Measurements from ENCODE around the gene SLC16A8. TPM values are rescaled to one million over a fixed set of nuclear protein-coding genes. Genes with fewer than 3 reads are reported as not detected.

Gene SLC16A8
- total and polyA plus RNA-seq, 7 donors, result 0.23 to 1.0 (median 0.29) TPM; not detected in 3

DNA sequence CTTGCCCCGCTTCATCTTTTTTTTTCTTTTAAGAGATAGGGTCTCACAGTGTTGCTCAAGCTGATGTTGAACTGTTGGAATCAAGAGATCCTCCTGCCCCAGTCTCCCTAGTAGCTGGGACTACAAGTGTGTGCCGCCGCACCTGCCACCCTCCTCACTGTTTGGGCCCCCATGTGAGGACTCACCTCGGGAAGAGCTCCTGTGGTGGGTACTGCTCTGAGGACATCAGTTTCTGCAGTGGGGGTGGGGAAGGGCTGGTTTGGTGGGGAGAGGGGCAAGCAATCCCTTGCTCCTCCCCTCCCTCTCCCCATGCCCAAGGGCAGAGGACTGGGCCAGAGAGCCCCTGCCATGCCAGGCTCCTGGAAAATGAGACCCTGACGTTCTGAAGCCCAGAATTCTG lies 1.5 kb upstream of the SLC16A8 start:
- Histone ChIP-seq H3K27me3 (ENCODE audit: insufficient read depth in 3 of 3, low read length in 2 of 3) (peaks cover 0 to 28% (median 7%) of the 10 kb centered on the region in 3 donors), H3K4me3 (no peak overlapping the region), H3K27ac (no peak overlapping the region), H3K4me1 (peaks cover 22% of the 10 kb centered on the region), H3K36me3 (ENCODE audit: insufficient read depth in 1 of 2, low read depth in 1 of 2) (no peaks in the 10 kb centered on the region), H3K9me3 (no peaks in the 10 kb centered on the region)
- peak in 1 of 2 donors; percentile 34 for DNase-seq
- ATAC-seq, result no peak
- intact Hi-C loops (cut with DNase I), result no loop called here
- TF ChIP-seq, protein P1, sequence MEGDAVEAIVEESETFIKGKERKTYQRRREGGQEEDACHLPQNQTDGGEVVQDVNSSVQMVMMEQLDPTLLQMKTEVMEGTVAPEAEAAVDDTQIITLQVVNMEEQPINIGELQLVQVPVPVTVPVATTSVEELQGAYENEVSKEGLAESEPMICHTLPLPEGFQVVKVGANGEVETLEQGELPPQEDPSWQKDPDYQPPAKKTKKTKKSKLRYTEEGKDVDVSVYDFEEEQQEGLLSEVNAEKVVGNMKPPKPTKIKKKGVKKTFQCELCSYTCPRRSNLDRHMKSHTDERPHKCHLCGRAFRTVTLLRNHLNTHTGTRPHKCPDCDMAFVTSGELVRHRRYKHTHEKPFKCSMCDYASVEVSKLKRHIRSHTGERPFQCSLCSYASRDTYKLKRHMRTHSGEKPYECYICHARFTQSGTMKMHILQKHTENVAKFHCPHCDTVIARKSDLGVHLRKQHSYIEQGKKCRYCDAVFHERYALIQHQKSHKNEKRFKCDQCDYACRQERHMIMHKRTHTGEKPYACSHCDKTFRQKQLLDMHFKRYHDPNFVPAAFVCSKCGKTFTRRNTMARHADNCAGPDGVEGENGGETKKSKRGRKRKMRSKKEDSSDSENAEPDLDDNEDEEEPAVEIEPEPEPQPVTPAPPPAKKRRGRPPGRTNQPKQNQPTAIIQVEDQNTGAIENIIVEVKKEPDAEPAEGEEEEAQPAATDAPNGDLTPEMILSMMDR (IDR thresholded peaks at IDR 0.05), result no peak
- 70 to 88% (median 70%) methylated on average over 5 of the region's 5 CpGs for WGBS, 3 donors

DNA sequence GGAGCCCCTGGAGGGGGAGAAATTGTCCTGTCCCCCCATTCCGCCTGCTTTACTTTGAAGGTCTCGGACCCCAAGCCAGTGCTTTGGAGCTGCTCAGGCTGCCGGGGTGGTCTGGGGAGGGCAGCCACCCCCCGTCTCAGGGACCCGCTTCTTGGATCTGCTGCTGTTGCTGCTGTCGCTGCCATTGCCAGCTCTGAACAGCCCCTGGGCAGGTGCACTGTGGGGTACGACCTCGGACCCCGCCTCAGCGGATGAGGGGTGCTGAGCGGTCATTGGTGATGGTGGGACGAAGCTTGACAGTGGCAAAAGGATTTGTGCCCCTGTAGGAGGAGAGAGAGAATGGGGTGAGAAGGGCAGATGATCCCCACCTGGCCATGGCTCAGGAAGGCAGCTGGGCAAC lies 1.1 kb upstream of the SLC16A8 start:
- H3K4me3 ChIP-seq, result no peak overlapping the region
- H3K4me1 ChIP-seq, result peaks cover 22% of the 10 kb centered on the region
- H3K36me3 ChIP-seq (ENCODE audit: insufficient read depth in 1 of 2, low read depth in 1 of 2), result no peaks in the 10 kb centered on the region
- TF ChIP-seq, protein P1 (IDR thresholded peaks at IDR 0.05), result no peak
- peaks cover 0 to 28% (median 7%) of the 10 kb centered on the region in 3 donors for H3K27me3 ChIP-seq (ENCODE audit: insufficient read depth in 3 of 3, low read length in 2 of 3)
- WGBS, 3 donors, result 91 to 96% (median 94%) methylated on average over 12 of the region's 12 CpGs
- no peak overlapping the region for H3K27ac ChIP-seq
- no peaks in the 10 kb centered on the region for H3K9me3 ChIP-seq
- intact Hi-C loops (cut with DNase I), result no loop called here
- DNase-seq, result peak in 1 of 2 donors; percentile 1
- no peak for ATAC-seq

DNA sequence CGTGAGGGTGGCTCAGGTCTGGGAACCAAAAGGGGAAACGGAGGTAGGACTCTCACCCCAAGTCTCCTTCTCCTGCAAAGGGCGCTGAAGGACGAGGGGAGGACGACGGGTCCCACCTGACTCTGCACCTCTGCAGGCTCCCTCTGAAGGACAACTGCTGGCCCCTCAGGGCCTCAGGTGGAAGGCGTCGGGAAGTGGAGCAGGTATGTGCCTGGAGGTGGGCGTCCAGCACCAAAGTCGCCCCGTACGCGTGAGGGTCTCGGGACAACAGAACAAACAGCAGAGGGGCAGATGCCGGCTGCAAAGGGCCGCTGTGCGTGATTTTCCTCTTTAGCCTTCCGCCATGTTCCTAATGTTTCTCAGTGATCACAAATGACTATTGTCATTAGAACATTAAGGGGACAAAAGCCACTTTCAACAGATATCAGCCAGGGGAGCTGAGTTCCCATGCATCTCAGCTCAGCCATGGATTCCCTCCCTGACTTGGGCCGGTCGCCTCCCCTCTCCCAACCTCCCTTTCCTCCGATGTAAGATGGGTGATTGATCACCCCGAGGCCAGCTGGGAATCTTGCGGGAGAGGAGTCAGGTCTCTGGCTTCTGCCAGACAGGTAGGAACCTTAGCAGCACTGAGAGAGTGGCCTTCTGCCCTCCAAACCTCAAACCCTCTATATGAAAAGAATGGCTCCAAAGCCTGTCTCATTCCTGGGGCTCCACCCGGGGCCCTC lies 836 bp downstream of the SLC16A8 start:
- intact Hi-C loops (cut with DNase I), result no loop called here
- 86 to 90% (median 88%) methylated on average over 22 to 24 of the region's 24 CpGs for WGBS, 3 donors
- H3K9me3 ChIP-seq, result no peaks in the 10 kb centered on the region
- H3K36me3 ChIP-seq (ENCODE audit: insufficient read depth in 1 of 2, low read depth in 1 of 2), result no peaks in the 10 kb centered on the region
- no peak overlapping the region for H3K27ac ChIP-seq
- no peak overlapping the region for H3K4me3 ChIP-seq
- H3K4me1 ChIP-seq, result peaks cover 18% of the 10 kb centered on the region
- TF ChIP-seq, protein P1 (IDR thresholded peaks at IDR 0.05), result no peak
- ATAC-seq, result no peak
- peak; percentile 9 to 45 for DNase-seq
- peaks cover 0 to 17% (median 5%) of the 10 kb centered on the region in 3 donors for H3K27me3 ChIP-seq (ENCODE audit: insufficient read depth in 3 of 3, low read length in 2 of 3)

DNA sequence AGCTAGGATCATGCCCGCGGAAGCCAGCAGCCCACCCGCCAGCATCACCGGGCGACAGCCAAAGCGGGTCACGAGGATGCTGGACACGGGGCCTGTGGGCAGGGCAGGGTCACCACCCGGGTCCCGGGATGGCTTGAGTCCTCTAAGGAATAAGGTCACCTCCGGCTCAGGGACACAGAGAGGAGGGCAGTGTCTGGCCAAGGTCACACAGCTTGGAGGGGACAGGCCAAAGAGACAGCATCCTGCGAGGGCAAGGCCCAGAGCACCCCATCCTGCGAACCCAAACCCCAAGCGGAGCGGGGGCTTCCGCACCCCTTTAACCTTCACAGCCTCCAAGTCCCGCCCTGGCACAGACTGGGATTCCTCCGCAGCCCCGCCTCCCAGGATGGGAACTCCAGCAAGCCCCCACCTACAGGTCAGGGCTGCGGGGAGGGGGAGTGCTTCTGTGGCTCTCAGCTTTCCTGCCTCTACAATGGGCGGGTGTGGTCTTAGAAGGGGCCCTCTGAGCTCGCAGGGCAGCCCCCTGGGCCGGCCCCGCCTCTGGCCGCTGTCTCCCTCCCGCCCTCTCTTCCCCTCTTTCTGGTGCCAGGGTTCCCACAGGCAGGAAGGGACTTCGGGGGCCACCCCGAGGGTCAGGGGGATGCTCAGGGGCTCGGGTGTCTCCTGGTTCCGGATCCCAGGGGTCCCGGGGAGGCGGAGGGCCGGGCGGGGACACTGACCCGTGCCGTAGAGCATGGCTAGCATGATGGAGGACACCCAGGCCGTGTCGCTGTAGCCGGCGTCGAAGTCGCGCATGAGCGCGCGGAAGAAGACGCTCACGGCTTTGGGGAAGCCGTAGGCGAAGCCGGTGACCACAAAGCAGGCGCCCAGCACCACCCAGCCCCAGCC lies 1.8 kb downstream of the SLC16A8 start:
- ATAC-seq (no peak), DNase-seq (peak; percentile 13 to 59)
- H3K36me3 ChIP-seq (ENCODE audit: insufficient read depth in 1 of 2, low read depth in 1 of 2), result no peaks in the 10 kb centered on the region
- TF ChIP-seq, protein P1 (IDR thresholded peaks at IDR 0.05), result no peak
- intact Hi-C loops (cut with DNase I), result no loop called here
- peaks cover 0 to 17% (median 5%) of the 10 kb centered on the region in 3 donors for H3K27me3 ChIP-seq (ENCODE audit: insufficient read depth in 3 of 3, low read length in 2 of 3)
- H3K4me3 ChIP-seq, result peak overlapping the region; percentile 59
- H3K9me3 ChIP-seq, result no peaks in the 10 kb centered on the region
- 35 to 51% (median 39%) methylated on average over 40 to 52 of the region's 52 CpGs for WGBS, 3 donors
- H3K4me1 ChIP-seq, result peaks cover 18% of the 10 kb centered on the region
- no peak overlapping the region for H3K27ac ChIP-seq

Measured in psoas muscle (tissue), 8 donors.